Endothelial cell of umbilical vein (primary cell): ENCODE measurements around the gene CGNL1. TPM values are rescaled to one million over a fixed set of nuclear protein-coding genes. Genes with fewer than 3 reads are reported as not detected.

ENCODE experiments used
- BruUV-seq: library from RNA; stranded (reverse); fragments of 400-500 nt; replicated peaks from 2 replicates; lab custom pipeline; 2021; lab: Mats Ljungman, UMichigan
- CTCF ChIA-PET: fragments of 300-600, 350-600 bp; sonication (Branson Sonifier 250); formaldehyde crosslinking; loops from one replicate; lab custom pipeline; 2021; ENCODE audit warnings: antibody characterized with exemption, inconsistent platforms; lab: Charles Lee
- POLR2A ChIA-PET: fragments of 300-600, 350-600 bp; sonication (Branson Sonifier 250); formaldehyde crosslinking; loops from one replicate; lab custom pipeline; 2021; ENCODE audit warnings: antibody characterized with exemption, inconsistent platforms; lab: Charles Lee
- DNase-seq: peaks from one replicate; pipeline ENCODE4 v3.0.0-alpha.2; 2011; ENCODE audit warnings: low read depth, low spot score
- FAIRE-seq: peaks from 2 replicates; lab custom pipeline; 2011; peaks lifted over from hg19 to GRCh38; lab: Jason Lieb, UNC
- H2AFZ ChIP-seq: 2 replicates; pipeline ENCODE4 v1.6.0; 2012; ENCODE audit warnings: low read depth, low read length, control low read depth, inconsistent platforms
- H3K27ac ChIP-seq: 2 replicates; pipeline ENCODE4 v1.5.1; 2011; ENCODE audit warnings: low read depth, mild to moderate bottlenecking, control low read depth, low read length, moderate library complexity; ENCODE audit not compliant: insufficient read depth
- H3K27me3 ChIP-seq, 2 experiments: 2 replicates each; pipeline versions ENCODE4 v1.6.0 to v1.6.1; 2011; ENCODE audit warnings: low read length in 2 of 2, mixed read lengths in 1 of 2; ENCODE audit not compliant: control insufficient read depth in 2 of 2, insufficient read depth in 2 of 2
- H3K36me3 ChIP-seq, 2 experiments: 2 replicates in 1 of 2; 3 replicates in 1 of 2; pipeline ENCODE4 v1.5.1; 2011; ENCODE audit warnings: low read length in 2 of 2, mild to moderate bottlenecking in 1 of 2, moderate library complexity in 1 of 2; ENCODE audit not compliant: control insufficient read depth in 2 of 2, insufficient read depth in 2 of 2; ENCODE audit errors: extremely low read depth in 1 of 2
- H3K4me1 ChIP-seq: 3 replicates; pipeline ENCODE4 v1.5.1; 2011; ENCODE audit warnings: mild to moderate bottlenecking, low read length; ENCODE audit not compliant: control insufficient read depth, insufficient read depth; ENCODE audit errors: extremely low read depth
- H3K4me2 ChIP-seq: 2 replicates; pipeline ENCODE4 v1.6.1; 2011; ENCODE audit warnings: low read length, control low read depth, mixed read lengths; ENCODE audit not compliant: insufficient read depth
- H3K4me3 ChIP-seq, 3 experiments: fragments of 200-600 bp in 1 of 3; sonication (generic), shearing (Covaris generic) in 1 of 3; replicated peaks in 1 of 3; 2 replicates each; pipeline ENCODE4 v1.5.1; 2011 to 2016; ENCODE audit warnings: control low read depth in 3 of 3, low read length in 3 of 3, mild to moderate bottlenecking in 2 of 3, inconsistent platforms in 1 of 3, low read depth in 1 of 3, moderate library complexity in 1 of 3; ENCODE audit not compliant: insufficient read depth in 1 of 3
- H3K79me2 ChIP-seq: 2 replicates; pipeline ENCODE4 v1.6.0; 2012; ENCODE audit warnings: low read length, inconsistent platforms; ENCODE audit not compliant: control insufficient read depth, insufficient read depth
- H3K9ac ChIP-seq: replicated peaks from 2 replicates; pipeline ENCODE3; 2011; ENCODE audit warnings: low read length, control low read depth; ENCODE audit not compliant: insufficient read depth; ENCODE audit errors: extremely low read depth
- H3K9me1 ChIP-seq: replicated peaks from 3 replicates; pipeline ENCODE4 v1.6.0; 2011; ENCODE audit warnings: mild to moderate bottlenecking, low read length; ENCODE audit not compliant: control insufficient read depth, insufficient read depth; ENCODE audit errors: extremely low read depth
- H3K9me3 ChIP-seq: replicated peaks from 2 replicates; pipeline ENCODE4 v1.5.1; 2012; ENCODE audit warnings: low read length, inconsistent platforms; ENCODE audit not compliant: control insufficient read depth, insufficient read depth
- H4K20me1 ChIP-seq: replicated peaks from 2 replicates; pipeline ENCODE3; 2011; ENCODE audit warnings: mild to moderate bottlenecking, low read length; ENCODE audit not compliant: control insufficient read depth, insufficient read depth; ENCODE audit errors: extremely low read depth
- CTCF ChIP-seq, 2 donors: IDR thresholded peaks; 1 replicate in 1 of 2; 2 replicates in 1 of 2; pipeline ENCODE4 v1.5.1; 2011; ENCODE audit warnings: low read length in 2 of 2, mild to moderate bottlenecking in 2 of 2, moderate library complexity in 2 of 2, control low read depth in 1 of 2, inconsistent platforms in 1 of 2, low read depth in 1 of 2; ENCODE audit not compliant: insufficient read depth in 1 of 2; ENCODE audit errors: extremely low read depth in 1 of 2
- EZH2 ChIP-seq: IDR thresholded peaks from 2 replicates; pipeline ENCODE4 v1.6.1; 2012; ENCODE audit warnings: borderline replicate concordance, low read depth, mild to moderate bottlenecking, moderate library complexity, low read length, inconsistent platforms; ENCODE audit not compliant: severe bottlenecking
- FOS ChIP-seq: IDR thresholded peaks from 2 replicates; pipeline ENCODE4 v1.6.1; 2011; ENCODE audit warnings: mild to moderate bottlenecking, low read length, moderate library complexity, borderline replicate concordance; ENCODE audit not compliant: insufficient read depth
- GATA2 ChIP-seq: IDR thresholded peaks from 2 replicates; pipeline ENCODE4 v1.7.0; 2011; ENCODE audit warnings: low read depth, mild to moderate bottlenecking, moderate library complexity, mixed read lengths, low read length; ENCODE audit not compliant: insufficient read length, insufficient read depth
- JUN ChIP-seq: IDR thresholded peaks from 2 replicates; pipeline ENCODE4 v1.6.1; 2011; ENCODE audit warnings: borderline replicate concordance, low read depth; ENCODE audit not compliant: insufficient read length, insufficient read depth
- MAX ChIP-seq: IDR thresholded peaks from 2 replicates; pipeline ENCODE4 v1.6.1; 2011; ENCODE audit not compliant: insufficient read depth, insufficient read length
- MYC ChIP-seq: IDR thresholded peaks from one replicate; pipeline ENCODE4 v1.6.1; 2011; ENCODE audit warnings: mild to moderate bottlenecking, low read depth, low read length
- POLR2A ChIP-seq: IDR thresholded peaks from 2 replicates; pipeline ENCODE4 v1.6.1; 2012; ENCODE audit warnings: low read depth, mild to moderate bottlenecking, control low read depth, low read length
- POLR2AphosphoS5 ChIP-seq: IDR thresholded peaks from 2 replicates; pipeline ENCODE4 v1.6.1; 2012; ENCODE audit warnings: low read depth, mild to moderate bottlenecking, control low read depth, low read length, moderate library complexity; ENCODE audit not compliant: insufficient read depth
- dilution Hi-C: fragments of 300-500 bp; cut with MboI; formaldehyde crosslinking; loops from one replicate; pipeline ENCODE4 v1.15.0; 2019; ENCODE audit warnings: low sequenced_read_pairs; ENCODE audit not compliant: extremely low pct_ligation_motif_present
- intact Hi-C: fragments of 100-400 bp; cut with micrococcal nuclease; formaldehyde crosslinking; loops from one replicate; pipeline ENCODE4 v1.10.0; 2022
- polyA plus RNA-seq, 4 experiments: library from polyadenylated mRNA; depleted of rRNA in 3 of 4; stranded (reverse) in 3 of 4; unstranded in 1 of 4; fragments of >200 nt; gene quantifications; 2 replicates each; pipeline versions ENCODE4 v1.2.1 to v1.2.3, GENCODE V29; 2011 to 2012; ENCODE audit warnings: missing spikeins in 1 of 4
- total RNA-seq: library from RNA; stranded (reverse); gene quantifications from 2 replicates; pipeline ENCODE4 v1.2.3, GENCODE V29; 2021

Gene CGNL1
- total and polyA plus RNA-seq, 2 donors (not counting 3 experiments of a cell fraction or from before 2014, with no cell fraction given), result 6.9 to 27.1 TPM

GRCh38 chr15:57578288-57578900 is 202.1 kb downstream of the CGNL1 start:
- peak; percentile 19 for TF ChIP-seq JUN
- peak; percentile 19 for TF ChIP-seq POLR2A
- no peak for TF ChIP-seq EZH2
- peak; percentile 37 for TF ChIP-seq POLR2AphosphoS5
- TF ChIP-seq MYC, result no peak
- TF ChIP-seq FOS, result peak; percentile 10
- TF ChIP-seq MAX, result no peak
- no peak for TF ChIP-seq CTCF (IDR thresholded peaks at IDR 0.05; ENCODE audit: extremely low read depth in 1 of 2, insufficient read depth in 1 of 2, low read depth in 1 of 2, low read length in 2 of 2)
- peak; percentile 89 for TF ChIP-seq GATA2
- Histone ChIP-seq H4K20me1 (no peaks in the 10 kb centered on the region), H3K9me1 (no peaks in the 10 kb centered on the region), H3K36me3 (no peaks in the 10 kb centered on the region), H3K4me1 (peaks cover 21% of the 10 kb centered on the region), H3K4me3 (no peak overlapping the region), H3K27me3 (no peaks in the 10 kb centered on the region), H3K9ac (peak overlapping the region; percentile 49), H3K27ac (peak overlapping the region; percentile 84), H3K9me3 (no peaks in the 10 kb centered on the region), H2AFZ (peak overlapping the region; percentile 41), H3K79me2 (no peaks in the 10 kb centered on the region), H3K4me2 (peak overlapping the region; percentile 50)
- CTCF ChIA-PET, result interaction anchor here (0.6 to 1.9 kb wide), 6 partner anchors 9 to 48 kb away, joined by 3 to 16 read pairs (median 3); no protein-coding TSS in a partner anchor
- dilution Hi-C loops, result no loop called here
- peak; percentile 93 for FAIRE-seq
- peak; percentile 95 for DNase-seq
- POLR2A ChIA-PET, result interaction anchor here (1.0 kb wide), 1 partner anchor 24 kb away, joined by 3 read pairs; no protein-coding TSS in a partner anchor
- BruUV-seq, result no TSS peak
- intact Hi-C loops, result loop anchor here (1.0 to 5.0 kb wide), 2 partner anchors 17 to 129 kb away; partner anchors contain the start of gene POLR2M
